ENCODE measurements around the gene ABCB6. TPM values are rescaled to one million over a fixed set of nuclear protein-coding genes. Genes with fewer than 3 reads are reported as not detected.
"Not testable (repeated sequence)": the region's sequence is repeated elsewhere in the genome, so short reads cannot be mapped to it uniquely, and the experiment has no call there.

ABCB6 gene
- total RNA-seq, 4 donors from 2014 or later: 17.4 to 27.3 (median 19.6) TPM

DNA sequence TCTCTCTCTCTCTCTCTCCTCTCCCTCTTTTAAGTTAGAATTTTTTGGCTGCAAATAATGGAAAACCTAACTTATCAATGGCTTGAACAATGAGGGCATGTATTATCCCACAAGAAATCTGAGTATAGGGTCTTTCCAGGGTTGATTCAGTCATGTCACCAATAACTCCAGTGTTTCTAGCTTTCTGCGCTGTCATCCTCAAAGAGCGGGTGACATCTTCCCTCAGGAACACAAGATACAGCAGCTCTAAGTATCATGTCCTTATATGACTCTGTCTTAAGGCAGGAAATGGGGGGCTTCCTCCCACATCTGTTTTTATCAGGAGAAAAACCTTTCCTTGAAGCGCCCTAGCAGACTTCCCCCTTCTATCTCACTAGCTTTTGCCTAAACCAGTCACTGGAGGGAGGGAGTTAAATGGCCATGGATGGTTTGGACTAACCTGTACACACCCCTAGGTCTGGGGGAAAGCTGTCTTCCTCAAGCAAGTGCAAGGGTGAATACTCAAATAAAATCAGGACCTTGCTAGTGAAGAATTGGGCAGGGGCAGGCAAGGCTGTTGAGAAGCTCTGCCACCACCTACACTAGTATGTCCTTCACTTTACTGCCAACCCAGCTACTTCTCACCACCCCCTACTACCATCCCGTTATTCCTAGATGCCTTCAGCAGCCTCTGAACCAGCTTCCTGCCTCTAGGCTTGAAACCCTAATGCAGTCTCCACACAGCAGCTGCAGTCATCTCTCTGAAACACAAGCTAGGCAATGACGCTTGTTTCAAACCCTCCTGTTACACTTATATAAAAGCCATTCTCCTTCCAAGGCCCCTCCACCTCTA lies 42.5 kb upstream of the ABCB6 start:
- Histone ChIP-seq H3K4me1 (no peaks in the 10 kb centered on the region), H3K4me3 (no peak overlapping the region), H3K36me3 (no peaks in the 10 kb centered on the region), H3K9me3 (no peaks in the 10 kb centered on the region), H3K27ac (replicated peaks in 1 of 4) (no peak overlapping the region), H3K27me3 (peaks cover 0 to 30% (median 0%) of the 10 kb centered on the region in 4 donors)
- TF ChIP-seq POLR2AphosphoS5 (IDR thresholded peaks at IDR 0.05) (no peak), EP300 (IDR thresholded peaks at IDR 0.05) (no peak), POLR2A (IDR thresholded peaks at IDR 0.05; ENCODE audit: low read depth) (no peak)
- TF ChIP-seq, protein P1, sequence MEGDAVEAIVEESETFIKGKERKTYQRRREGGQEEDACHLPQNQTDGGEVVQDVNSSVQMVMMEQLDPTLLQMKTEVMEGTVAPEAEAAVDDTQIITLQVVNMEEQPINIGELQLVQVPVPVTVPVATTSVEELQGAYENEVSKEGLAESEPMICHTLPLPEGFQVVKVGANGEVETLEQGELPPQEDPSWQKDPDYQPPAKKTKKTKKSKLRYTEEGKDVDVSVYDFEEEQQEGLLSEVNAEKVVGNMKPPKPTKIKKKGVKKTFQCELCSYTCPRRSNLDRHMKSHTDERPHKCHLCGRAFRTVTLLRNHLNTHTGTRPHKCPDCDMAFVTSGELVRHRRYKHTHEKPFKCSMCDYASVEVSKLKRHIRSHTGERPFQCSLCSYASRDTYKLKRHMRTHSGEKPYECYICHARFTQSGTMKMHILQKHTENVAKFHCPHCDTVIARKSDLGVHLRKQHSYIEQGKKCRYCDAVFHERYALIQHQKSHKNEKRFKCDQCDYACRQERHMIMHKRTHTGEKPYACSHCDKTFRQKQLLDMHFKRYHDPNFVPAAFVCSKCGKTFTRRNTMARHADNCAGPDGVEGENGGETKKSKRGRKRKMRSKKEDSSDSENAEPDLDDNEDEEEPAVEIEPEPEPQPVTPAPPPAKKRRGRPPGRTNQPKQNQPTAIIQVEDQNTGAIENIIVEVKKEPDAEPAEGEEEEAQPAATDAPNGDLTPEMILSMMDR (IDR thresholded peaks at IDR 0.05): no peak
- WGBS: 60% methylated on average over 5 of the region's 5 CpGs
- no peak for DNase-seq (ENCODE audit: extremely low spot score)
- intact Hi-C loops (cut with DNase I): loop anchor here (5.0 kb wide), 1 partner anchor 41 kb away; no protein-coding TSS in a partner anchor

DNA sequence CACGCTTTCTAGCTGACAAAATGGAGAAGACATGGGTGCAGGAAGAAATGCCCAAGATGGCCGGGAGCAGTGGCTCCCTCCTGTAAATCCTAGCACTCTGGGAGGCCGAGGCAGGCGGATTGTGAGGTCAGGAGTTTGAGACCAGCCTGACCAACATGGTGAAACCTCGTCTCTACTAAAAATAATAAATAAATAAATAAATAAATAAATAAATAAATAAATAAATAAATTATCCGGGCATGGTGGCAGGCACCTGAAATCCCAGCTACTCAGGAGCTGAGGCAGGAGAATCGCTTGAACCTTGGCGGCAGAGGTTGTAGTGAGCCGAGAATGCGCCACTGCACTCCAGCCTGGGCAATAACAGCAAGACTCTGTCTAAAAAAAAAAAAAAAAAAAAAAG lies 40.2 kb upstream of the ABCB6 start:
- H3K4me3 ChIP-seq; H3K27ac ChIP-seq (replicated peaks in 1 of 4); H3K36me3 ChIP-seq; DNase-seq (ENCODE audit: extremely low spot score); intact Hi-C loops (cut with DNase I); H3K9me3 ChIP-seq: not testable (repeated sequence)
- peaks cover 5 to 13% (median 11%) of the 10 kb centered on the region in 4 donors for H3K4me1 ChIP-seq
- 89% methylated on average over 10 of the region's 10 CpGs for WGBS
- H3K27me3 ChIP-seq: peaks cover 0 to 30% (median 0%) of the 10 kb centered on the region in 4 donors

DNA sequence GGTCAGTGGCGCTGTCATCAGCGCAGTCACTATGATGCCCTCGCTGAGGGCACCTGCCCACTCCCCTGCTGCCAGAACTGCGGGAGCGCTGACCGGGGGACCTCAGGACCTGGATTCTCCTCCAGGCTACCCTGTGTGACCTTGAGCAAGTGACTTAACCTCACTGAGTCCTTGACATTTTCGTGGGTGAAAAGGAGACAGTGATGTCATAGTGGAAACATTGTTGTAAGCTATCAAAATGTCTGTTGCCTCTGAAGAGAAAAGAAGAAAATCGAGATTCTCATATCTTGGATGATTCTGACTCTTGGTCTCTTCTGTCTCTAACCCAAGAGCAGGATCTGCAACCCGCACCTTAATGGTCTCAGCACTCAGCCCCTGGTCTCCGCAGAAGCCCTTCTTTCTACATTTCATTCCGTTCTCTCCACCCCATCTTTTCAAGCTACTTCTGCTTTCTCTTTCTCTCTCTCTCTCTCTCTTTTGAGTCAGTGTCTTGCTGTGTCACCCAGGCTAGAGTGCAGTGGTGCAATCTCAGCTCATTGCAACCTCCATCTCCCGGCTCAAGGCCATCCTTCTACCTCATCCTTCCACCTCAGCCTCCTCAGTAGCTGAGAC lies 35.9 kb upstream of the ABCB6 start:
- Histone ChIP-seq H3K4me1 (peaks cover 35 to 55% (median 51%) of the 10 kb centered on the region in 4 donors), H3K27ac (replicated peaks in 1 of 4) (peak overlapping the region; percentile 83 to 89 (median 85)), H3K9me3 (no peaks in the 10 kb centered on the region), H3K4me3 (peak overlapping the region; percentile 65 to 81 (median 76)), H3K36me3 (peaks cover 7 to 17% (median 16%) of the 10 kb centered on the region in 4 donors), H3K27me3 (peaks cover 0 to 10% (median 0%) of the 10 kb centered on the region in 4 donors)
- WGBS: 42% methylated on average over 6 of the region's 12 CpGs
- no peak for DNase-seq (ENCODE audit: extremely low spot score)
- intact Hi-C loops (cut with DNase I): no loop called here
- TF ChIP-seq POLR2AphosphoS5 (IDR thresholded peaks at IDR 0.05): no peak
- TF ChIP-seq EP300 (IDR thresholded peaks at IDR 0.05): no peak
- TF ChIP-seq POLR2A (IDR thresholded peaks at IDR 0.05; ENCODE audit: low read depth): no peak
- TF ChIP-seq, protein P1 (IDR thresholded peaks at IDR 0.05): no peak

DNA sequence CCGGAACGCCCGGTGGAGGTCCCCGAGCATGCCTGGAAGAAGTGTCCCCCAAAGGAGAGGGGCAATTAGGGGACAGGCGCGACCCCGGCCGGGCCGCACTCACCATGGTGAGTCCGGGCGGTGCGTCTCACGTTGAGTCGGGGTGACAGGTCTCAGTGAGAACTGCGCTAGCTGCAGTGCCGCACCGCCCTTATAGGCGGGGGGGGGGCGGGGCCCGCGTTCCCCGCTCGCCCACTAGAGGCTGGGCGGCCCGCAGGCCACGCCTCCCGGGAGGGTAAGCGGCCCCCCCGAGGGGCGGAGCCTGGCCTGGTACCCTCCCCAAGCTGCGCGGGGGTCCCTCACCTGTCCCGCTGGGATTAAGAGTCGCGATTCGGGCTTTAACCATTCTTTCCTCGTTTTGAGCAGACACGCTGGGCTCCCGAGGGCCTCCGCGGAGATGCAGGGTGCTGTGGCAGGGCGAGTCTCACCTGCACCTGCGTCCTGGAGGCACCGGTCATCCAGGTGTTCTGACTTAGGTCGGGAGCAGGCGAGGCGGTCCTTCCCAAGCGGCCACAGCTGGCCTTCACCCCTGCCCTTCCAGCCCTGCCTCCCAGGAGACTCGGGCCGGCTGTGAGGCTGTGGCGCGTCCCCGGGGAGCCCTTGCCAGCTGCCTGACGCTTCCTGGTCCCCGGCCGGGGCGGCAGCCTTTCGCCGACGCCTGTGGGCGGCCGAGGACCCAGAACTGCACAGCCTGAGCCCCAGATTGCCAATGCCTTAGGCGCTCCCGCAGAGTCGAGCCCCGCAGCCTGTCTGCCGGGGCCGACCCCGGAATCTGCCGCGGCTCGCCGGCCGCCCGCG lies 35.2 kb upstream of the ABCB6 start, which contains the start of gene TUBA4A:
TUBA4A (minus strand) TSS at position 166 of the 837 bp plus-strand sequence; CDS start at position 106, 60 bp downstream.
- peak within 1 kb of the TSS; percentile 65 to 81 (median 76) for H3K4me3 ChIP-seq
- H3K9me3 ChIP-seq: no peaks in the 10 kb centered on the region
- H3K27me3 ChIP-seq: peaks cover 0 to 10% (median 0%) of the 10 kb centered on the region in 4 donors
- peak; percentile 93 for DNase-seq (ENCODE audit: extremely low spot score)
- H3K4me1 ChIP-seq: peaks cover 43 to 62% (median 58%) of the 10 kb centered on the region in 4 donors
- TF ChIP-seq EP300 (IDR thresholded peaks at IDR 0.05) (no peak), POLR2A (IDR thresholded peaks at IDR 0.05; ENCODE audit: low read depth) (peak; percentile 96), POLR2AphosphoS5 (IDR thresholded peaks at IDR 0.05) (peak; percentile 92 to 98)
- TF ChIP-seq, protein P1 (IDR thresholded peaks at IDR 0.05): peak; percentile 11 to 25 (median 20)
- intact Hi-C loops (cut with DNase I): no loop called here
- H3K27ac ChIP-seq (replicated peaks in 1 of 4): peak within 1 kb of the TSS; percentile 83 to 89 (median 85)
- WGBS: 0% methylated on average over 2 of the region's 76 CpGs
- peaks cover 7 to 21% (median 17%) of the 10 kb centered on the region in 4 donors for H3K36me3 ChIP-seq

Measured in esophagus muscularis mucosa (tissue), 4 donors.